ENCODE results near the gene UBL4B.

Gene UBL4B, protein sequence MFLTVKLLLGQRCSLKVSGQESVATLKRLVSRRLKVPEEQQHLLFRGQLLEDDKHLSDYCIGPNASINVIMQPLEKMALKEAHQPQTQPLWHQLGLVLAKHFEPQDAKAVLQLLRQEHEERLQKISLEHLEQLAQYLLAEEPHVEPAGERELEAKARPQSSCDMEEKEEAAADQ

DNA sequence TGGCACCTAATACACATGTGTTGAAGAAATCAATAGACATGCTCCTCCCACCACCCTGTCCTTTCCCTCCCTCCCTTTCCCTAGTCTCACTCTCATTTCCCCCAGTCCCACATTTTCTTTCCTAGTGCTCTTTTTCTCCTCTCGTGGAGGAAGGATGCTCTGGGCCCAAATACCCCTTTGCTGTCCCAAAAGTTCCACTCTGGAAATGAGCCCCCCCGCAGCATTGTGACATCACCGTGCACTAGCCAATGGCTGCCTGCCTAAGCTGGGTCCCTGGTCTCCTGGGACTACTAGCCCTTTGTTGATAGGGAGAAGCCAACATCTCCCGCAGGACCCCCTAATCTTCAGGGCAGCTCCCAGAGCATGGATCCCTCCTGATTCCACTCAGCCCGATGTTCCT is at the start of gene UBL4B:
Gene UBL4B (plus strand): TSS at position 301 of the 400 bp plus-strand sequence. CDS start 92 bp downstream, at position 393.
- DNase-seq (ENCODE audit: low spot score): no peak
- TF ChIP-seq, protein P1, sequence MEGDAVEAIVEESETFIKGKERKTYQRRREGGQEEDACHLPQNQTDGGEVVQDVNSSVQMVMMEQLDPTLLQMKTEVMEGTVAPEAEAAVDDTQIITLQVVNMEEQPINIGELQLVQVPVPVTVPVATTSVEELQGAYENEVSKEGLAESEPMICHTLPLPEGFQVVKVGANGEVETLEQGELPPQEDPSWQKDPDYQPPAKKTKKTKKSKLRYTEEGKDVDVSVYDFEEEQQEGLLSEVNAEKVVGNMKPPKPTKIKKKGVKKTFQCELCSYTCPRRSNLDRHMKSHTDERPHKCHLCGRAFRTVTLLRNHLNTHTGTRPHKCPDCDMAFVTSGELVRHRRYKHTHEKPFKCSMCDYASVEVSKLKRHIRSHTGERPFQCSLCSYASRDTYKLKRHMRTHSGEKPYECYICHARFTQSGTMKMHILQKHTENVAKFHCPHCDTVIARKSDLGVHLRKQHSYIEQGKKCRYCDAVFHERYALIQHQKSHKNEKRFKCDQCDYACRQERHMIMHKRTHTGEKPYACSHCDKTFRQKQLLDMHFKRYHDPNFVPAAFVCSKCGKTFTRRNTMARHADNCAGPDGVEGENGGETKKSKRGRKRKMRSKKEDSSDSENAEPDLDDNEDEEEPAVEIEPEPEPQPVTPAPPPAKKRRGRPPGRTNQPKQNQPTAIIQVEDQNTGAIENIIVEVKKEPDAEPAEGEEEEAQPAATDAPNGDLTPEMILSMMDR (IDR thresholded peaks at IDR 0.05; ENCODE audit: extremely low read depth, missing control alignments): no peak

DNA sequence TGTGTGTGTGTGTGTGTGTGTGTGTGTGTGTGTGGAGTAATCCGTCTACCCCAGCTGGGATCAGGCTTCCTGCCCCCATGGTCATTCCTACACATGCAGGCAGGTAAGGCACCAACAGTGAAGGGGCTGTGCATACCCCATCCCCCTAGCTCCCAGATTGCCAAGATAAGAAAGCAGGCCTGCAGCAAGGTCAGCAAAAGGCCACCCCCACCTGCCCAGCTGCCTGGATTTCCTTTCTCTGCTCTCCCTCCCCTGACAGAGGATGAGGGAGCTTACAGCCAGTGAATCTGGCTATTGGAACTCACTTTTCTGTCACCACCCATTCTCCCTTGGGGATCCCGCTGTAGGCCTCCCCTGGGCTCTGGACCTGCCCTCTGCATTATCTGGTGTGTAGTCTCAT is 49.6 kb upstream of the UBL4B start:
- DNase-seq (ENCODE audit: low spot score): no peak
- TF ChIP-seq, protein P1 (IDR thresholded peaks at IDR 0.05; ENCODE audit: extremely low read depth, missing control alignments): no peak

DNA sequence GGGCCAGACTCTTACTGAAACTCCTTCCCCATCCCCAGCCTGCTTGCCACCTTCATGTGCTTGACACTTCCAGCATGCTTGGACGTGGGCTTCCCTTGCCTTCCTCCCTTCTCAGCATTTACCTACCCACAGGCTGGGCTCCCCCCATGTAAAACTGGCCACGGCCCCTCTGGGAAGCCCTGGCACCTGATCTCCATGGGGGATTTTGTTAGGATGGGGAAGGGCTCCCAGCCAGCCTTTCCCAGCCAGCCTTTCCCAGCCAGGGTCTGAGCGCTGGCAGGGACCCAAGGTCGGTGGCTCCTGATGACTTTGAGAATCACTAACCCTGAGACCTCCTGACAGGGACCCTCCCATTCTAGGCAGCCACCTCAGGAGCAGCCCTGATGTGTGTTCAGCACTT is 48.5 kb upstream of the UBL4B start:
- no peak for DNase-seq (ENCODE audit: low spot score)
- TF ChIP-seq, protein P1 (IDR thresholded peaks at IDR 0.05; ENCODE audit: extremely low read depth, missing control alignments): no peak

DNA sequence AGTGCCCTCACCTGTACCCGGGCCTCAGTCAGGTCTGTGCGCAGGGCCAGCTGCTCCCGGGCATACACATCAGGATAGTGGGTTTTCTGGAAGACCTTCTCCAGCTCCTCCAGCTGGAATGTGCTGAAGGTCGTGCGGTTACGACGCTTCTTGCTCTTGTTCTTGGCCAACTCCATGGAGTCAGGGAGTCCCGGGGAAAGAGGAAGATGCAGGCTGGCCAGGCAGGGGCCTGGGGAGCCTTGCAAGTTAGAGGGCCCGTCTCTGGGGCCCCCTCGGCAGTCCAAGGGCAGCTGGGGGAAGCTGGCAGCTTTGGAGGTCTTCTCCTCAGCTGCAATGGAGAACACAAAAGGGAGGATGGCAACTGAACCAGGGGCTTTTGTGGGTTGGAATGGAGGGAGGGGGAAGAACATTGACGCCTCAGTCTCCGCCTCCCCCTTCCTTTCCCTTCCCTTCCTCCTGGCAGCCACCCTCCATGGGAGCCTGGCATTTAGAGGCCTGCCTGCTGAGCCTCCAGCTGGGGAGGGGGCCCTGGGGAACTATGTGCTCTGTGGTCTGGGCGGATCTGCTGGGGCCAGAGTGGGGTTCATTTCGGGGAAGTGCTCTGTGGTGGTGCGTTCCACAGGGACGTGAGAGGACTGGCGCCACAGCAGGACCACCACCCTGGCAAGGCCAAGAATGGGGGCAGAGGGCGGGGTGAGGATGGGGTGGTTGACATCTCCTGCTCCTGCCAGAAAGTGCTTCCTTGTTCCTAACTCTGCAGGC is 47.5 kb upstream of the UBL4B start:
- DNase-seq (ENCODE audit: low spot score): no peak
- TF ChIP-seq, protein P1 (IDR thresholded peaks at IDR 0.05; ENCODE audit: extremely low read depth, missing control alignments): no peak

DNA sequence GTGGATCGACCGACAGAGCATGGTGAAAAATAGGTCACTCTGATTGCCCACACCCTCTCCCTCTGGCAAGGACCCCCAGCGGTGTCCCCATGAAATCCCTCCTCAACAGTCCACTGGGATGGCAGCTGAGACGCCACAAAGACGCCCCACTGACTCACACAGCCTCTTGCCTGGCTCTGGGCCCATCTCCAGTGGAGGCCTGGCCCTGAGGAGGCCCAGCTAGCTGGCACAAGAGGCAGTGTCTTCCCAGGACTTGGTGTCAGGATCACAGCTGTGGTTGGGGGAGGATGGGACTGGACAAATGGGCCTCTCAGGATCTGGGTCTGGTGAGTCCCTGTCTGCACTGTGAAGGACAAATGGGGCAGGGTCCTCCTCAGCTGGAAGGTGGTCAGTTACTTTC is 46.4 kb upstream of the UBL4B start:
- DNase-seq (ENCODE audit: low spot score): no peak

DNA sequence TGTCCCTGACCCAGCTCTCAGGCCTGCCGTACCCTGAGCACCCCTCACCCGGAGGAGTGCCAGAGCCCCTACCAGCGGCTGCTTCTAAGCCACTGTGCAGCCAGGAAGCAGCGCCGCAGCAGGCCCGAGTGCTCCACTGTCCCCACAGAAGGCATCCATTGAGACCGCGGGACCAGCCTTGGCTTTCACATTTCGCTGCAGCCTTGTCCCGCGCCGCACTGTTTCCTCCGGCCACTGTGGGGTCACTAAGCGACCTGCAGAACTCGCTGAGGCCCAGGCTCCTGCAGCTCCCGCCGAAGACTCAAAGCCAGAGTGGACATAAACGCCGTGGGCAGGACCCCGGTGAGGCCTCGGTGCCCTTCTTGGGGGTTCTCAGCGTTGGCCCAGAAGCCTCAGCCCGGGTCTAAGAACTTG is 44.8 kb upstream of the UBL4B start:
- TF ChIP-seq, protein P1 (IDR thresholded peaks at IDR 0.05; ENCODE audit: extremely low read depth, missing control alignments): no peak
- no peak for DNase-seq (ENCODE audit: low spot score)

More for the DNA sequence above, 46.4 kb upstream of the UBL4B start:
- TF ChIP-seq, protein P1 (IDR thresholded peaks at IDR 0.05; ENCODE audit: extremely low read depth, missing control alignments): no peak

DNA sequence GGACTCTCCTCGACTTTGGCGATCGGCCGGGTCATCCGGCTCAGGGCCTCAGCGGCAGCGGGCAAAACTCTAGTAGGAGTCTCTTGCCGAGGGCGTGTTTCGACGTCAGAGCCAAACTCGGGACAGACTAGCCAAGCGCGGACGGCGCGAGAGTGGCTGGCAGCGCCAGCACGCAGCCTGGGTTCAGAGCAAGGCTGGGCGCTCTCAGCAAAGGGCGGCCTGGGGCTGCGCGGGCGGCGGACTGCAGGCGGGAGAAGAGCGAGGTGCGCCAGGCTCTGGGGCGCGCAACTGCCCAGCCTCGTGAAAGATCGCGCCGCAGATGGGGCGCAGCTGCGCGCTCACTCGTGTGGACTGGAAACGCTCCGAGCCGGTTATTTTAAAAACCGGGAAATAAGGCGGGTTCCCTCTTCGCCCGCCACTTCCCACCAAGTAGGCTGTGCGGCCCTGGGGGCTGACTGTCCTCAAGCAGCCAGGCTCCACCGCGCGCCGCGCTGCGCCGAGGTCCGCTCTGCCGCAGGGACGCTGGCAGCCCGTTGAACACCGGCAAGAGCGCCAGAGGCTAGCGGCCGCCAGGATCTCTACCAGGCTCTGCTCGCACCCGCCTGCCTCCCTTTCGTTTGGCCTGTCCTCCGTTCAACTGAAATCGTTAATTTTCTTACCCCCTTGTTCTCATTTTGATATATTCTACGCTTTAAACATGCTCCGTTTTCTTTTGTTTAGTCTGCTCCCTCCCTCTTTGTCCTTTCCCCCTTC is 44.2 kb upstream of the UBL4B start:
- TF ChIP-seq, protein P1 (IDR thresholded peaks at IDR 0.05; ENCODE audit: extremely low read depth, missing control alignments): no peak
- peak; percentile 51 for DNase-seq (ENCODE audit: low spot score)
